HCT116 (cell line): Measurements from ENCODE around the gene MYBPH. TPM values are rescaled to one million over a fixed set of nuclear protein-coding genes. Genes with fewer than 3 reads are reported as not detected.

Experiments
- ATAC-seq: fragments of 200-7000 bp; cut with Tn5 transposase; 2 replicates; pipeline ENCODE4 v1.9.1; 2020; ENCODE audit warnings: mild to moderate bottlenecking, moderate library complexity
- BruUV-seq: library from RNA; stranded (reverse); fragments of 400-500 nt; replicated peaks from 2 replicates; lab custom pipeline; 2021; lab: Mats Ljungman, UMichigan
- CTCF ChIA-PET: fragments of 300-600 bp; sonication (Branson Sonifier 250); formaldehyde crosslinking; loops from one replicate; lab custom pipeline; 2021; ENCODE audit warnings: antibody characterized with exemption; lab: Charles Lee
- POLR2A ChIA-PET: fragments of 300-600, 350-600 bp; sonication (Branson Sonifier 250); formaldehyde crosslinking; loops from one replicate; lab custom pipeline; 2021; ENCODE audit warnings: antibody characterized with exemption; lab: Charles Lee
- RAD21 ChIA-PET, 2 experiments: fragments of 300-600 bp; sonication (Branson Sonifier 250); formaldehyde crosslinking; loops; one replicate each; lab custom pipeline; 2023; ENCODE audit warnings: low total read pairs in 2 of 2; ENCODE audit not compliant: uncharacterized antibody in 2 of 2, unreplicated experiment in 2 of 2, low non-redundant PET in 1 of 2; lab: Charles Lee
- DNase-seq: peaks from one replicate; pipeline ENCODE4 v3.0.0-alpha.2; 2010; ENCODE audit warnings: low read depth, low spot score
- H2AFZ ChIP-seq: fragments of 200-600 bp; shearing (Covaris generic), sonication (generic); 2 replicates; pipeline ENCODE4 v1.6.1; 2017; ENCODE audit warnings: low read depth, mixed run types, mixed read lengths, antibody characterized with exemption, low read length; ENCODE audit not compliant: poor library complexity, severe bottlenecking
- H3K27ac ChIP-seq: 2 replicates; pipeline ENCODE4 v1.5.1; 2012; ENCODE audit warnings: low read depth, low read length
- H3K27me3 ChIP-seq: fragments of 200-600 bp; sonication (generic); 2 replicates; pipeline ENCODE4 v1.6.1; 2016; ENCODE audit warnings: mixed run types, low read length, mixed read lengths; ENCODE audit not compliant: insufficient read depth
- H3K36me3 ChIP-seq, 2 experiments: fragments of 200-500 bp in 1 of 2; fragments of 200-600 bp in 1 of 2; sonication (Bioruptor generic) in 1 of 2; sonication (generic) in 1 of 2; 2 replicates each; pipeline versions ENCODE4 v1.5.1 to v1.6.1; 2014 to 2016; ENCODE audit warnings: low read length in 2 of 2, inconsistent platforms in 1 of 2, mixed read lengths in 1 of 2, mixed run types in 1 of 2; ENCODE audit not compliant: insufficient read depth in 2 of 2, control insufficient read depth in 1 of 2
- H3K4me1 ChIP-seq, 2 experiments: fragments of 200-600 bp in 1 of 2; sonication (generic) in 1 of 2; 2 replicates each; pipeline versions ENCODE4 v1.5.1 to v1.6.1; 2012 to 2017; ENCODE audit warnings: low read length in 2 of 2, inconsistent platforms in 1 of 2, mild to moderate bottlenecking in 1 of 2, mixed read lengths in 1 of 2, mixed run types in 1 of 2, moderate library complexity in 1 of 2; ENCODE audit not compliant: insufficient read depth in 2 of 2, control insufficient read depth in 1 of 2
- H3K4me2 ChIP-seq: fragments of 200-600 bp; sonication (generic); 2 replicates; pipeline ENCODE4 v1.6.1; 2017; ENCODE audit warnings: mixed run types, low read length, mixed read lengths
- H3K4me3 ChIP-seq, 2 experiments: fragments of 200-600 bp in 1 of 2; sonication (generic) in 1 of 2; replicated peaks in 1 of 2; 2 replicates each; pipeline ENCODE4 v1.5.1; 2011 to 2016; ENCODE audit warnings: low read length in 2 of 2, control low read depth in 1 of 2, low read depth in 1 of 2, mild to moderate bottlenecking in 1 of 2, mixed read lengths in 1 of 2, mixed run types in 1 of 2
- H3K79me2 ChIP-seq: fragments of 200-600 bp; sonication (generic); 2 replicates; pipeline ENCODE4 v1.6.1; 2017; ENCODE audit warnings: mild to moderate bottlenecking, mixed run types, low read length, moderate library complexity, mixed read lengths; ENCODE audit not compliant: insufficient read depth
- H3K9ac ChIP-seq: fragments of 200-600 bp; sonication (generic); 2 replicates; pipeline ENCODE4 v1.6.1; 2016; ENCODE audit warnings: low read length, mixed read lengths
- H3K9me2 ChIP-seq: fragments of 200-600 bp; sonication (generic), shearing (Covaris generic); 2 replicates; pipeline ENCODE4 v1.6.1; 2017; ENCODE audit warnings: mixed run types, mild to moderate bottlenecking, moderate library complexity; ENCODE audit not compliant: insufficient read depth
- H3K9me3 ChIP-seq, 2 experiments: fragments of 200-500 bp in 1 of 2; fragments of 200-600 bp in 1 of 2; sonication (Bioruptor generic) in 1 of 2; sonication (generic) in 1 of 2; 2 replicates each; pipeline ENCODE4 v1.6.1; 2014 to 2017; ENCODE audit warnings: low read length in 2 of 2, mixed read lengths in 2 of 2, inconsistent platforms in 1 of 2, low read depth in 1 of 2, mild to moderate bottlenecking in 1 of 2, mixed run types in 1 of 2, moderate library complexity in 1 of 2; ENCODE audit not compliant: control insufficient read depth in 1 of 2, insufficient read depth in 1 of 2
- H4K20me1 ChIP-seq: fragments of 200-600 bp; sonication (generic), shearing (Covaris generic); 2 replicates; pipeline ENCODE4 v1.6.1; 2017; ENCODE audit warnings: mixed run types, mild to moderate bottlenecking, moderate library complexity; ENCODE audit not compliant: insufficient read depth
- EZH2phosphoT487 ChIP-seq: fragments of 200-600 bp; IDR thresholded peaks from 2 replicates; pipeline ENCODE4 v1.6.1; 2018; ENCODE audit warnings: antibody characterized with exemption, borderline replicate concordance
- POLR2AphosphoS5 ChIP-seq: IDR thresholded peaks from 2 replicates; pipeline ENCODE4 v1.6.1; 2011; ENCODE audit warnings: mild to moderate bottlenecking, low read depth, low read length, moderate library complexity
- YY1 ChIP-seq: IDR thresholded peaks from 2 replicates; pipeline ENCODE4 v1.6.1; 2011; ENCODE audit warnings: low read length, low read depth, moderate library complexity, mild to moderate bottlenecking; ENCODE audit not compliant: insufficient replicate concordance; ENCODE audit errors: extremely low read depth
- intact Hi-C: fragments of 100-400 bp; cut with micrococcal nuclease; formaldehyde crosslinking; loops from 2 replicates; pipeline ENCODE4 v1.10.0; 2022
- total RNA-seq: library from RNA; stranded (reverse); gene quantifications from one replicate; pipeline ENCODE4 v1.2.1, GENCODE V29; 2021; ENCODE audit not compliant: unreplicated experiment
- TF ChIP-seq, protein P1 (sequence below), 3 experiments: fragments of 200-600 bp in 1 of 3; sonication (generic) in 1 of 3; IDR thresholded peaks in 2 of 3; conservative IDR thresholded peaks in 1 of 3; 2 replicates each; pipeline ENCODE4 v1.5.1; 2012 to 2017; ENCODE audit warnings: low read depth in 2 of 3, low read length in 2 of 3, antibody characterized with exemption in 1 of 3, borderline replicate concordance in 1 of 3, control low read depth in 1 of 3, mild to moderate bottlenecking in 1 of 3, mixed read lengths in 1 of 3, mixed run types in 1 of 3, moderate library complexity in 1 of 3; ENCODE audit not compliant: insufficient read depth in 1 of 3

MYBPH gene
- total RNA-seq, 1 experiment from 2014 or later: 0.22 TPM

DNA sequence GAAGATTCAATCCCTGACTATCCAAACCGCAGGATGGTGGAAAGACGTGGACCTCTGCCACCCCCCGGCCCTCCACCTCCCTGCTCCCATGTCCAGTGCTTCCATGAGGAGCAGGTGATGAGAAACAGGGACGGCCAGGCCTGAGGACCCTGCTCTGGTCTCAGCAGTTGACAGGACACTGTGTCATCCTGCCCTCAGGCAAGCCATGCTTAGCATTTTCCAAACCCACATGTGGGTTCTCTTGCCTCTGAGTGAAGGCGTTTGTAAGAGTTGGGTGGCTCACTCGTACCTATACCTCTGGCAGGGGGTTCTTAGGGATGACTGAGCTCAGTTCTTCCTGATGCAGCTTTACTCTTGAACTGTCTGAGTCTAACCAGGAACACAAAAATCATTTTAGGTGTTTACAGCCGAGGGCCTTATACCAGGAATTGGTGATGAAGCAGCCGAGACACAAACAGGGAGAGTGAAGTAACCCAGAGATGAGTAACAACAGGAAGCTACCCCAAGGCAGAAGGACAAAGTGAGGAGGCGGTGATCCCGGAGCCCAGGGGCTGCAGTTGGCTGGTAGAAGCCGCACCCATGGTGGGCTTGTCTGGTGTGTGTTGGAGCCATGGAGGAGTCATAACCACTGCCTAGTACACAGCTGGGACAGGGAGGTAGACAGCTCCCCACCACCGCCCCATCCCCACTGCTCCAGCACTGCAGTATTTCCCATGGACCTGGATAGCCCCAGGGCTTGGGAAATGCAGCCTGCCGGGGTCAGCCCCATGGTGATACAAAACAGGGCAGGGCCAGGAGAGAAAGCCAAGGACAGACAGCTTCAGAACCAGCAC lies 21.4 kb downstream of the MYBPH start:
- Histone ChIP-seq H3K9me2 (no peaks in the 10 kb centered on the region), H3K79me2 (no peaks in the 10 kb centered on the region), H3K27me3 (no peaks in the 10 kb centered on the region), H3K9ac (no peak overlapping the region), H3K4me2 (no peak overlapping the region), H2AFZ (no peak overlapping the region), H3K9me3 (no peaks in the 10 kb centered on the region), H3K27ac (no peak overlapping the region), H3K36me3 (no peaks in the 10 kb centered on the region), H3K4me3 (no peak overlapping the region), H4K20me1 (no peaks in the 10 kb centered on the region), H3K4me1 (peaks cover 3 to 33% of the 10 kb centered on the region in 2 experiments; a peak in 3 of 4 replicates)
- ATAC-seq (no peak), DNase-seq (no peak)
- ChIA-PET RAD21 (no interaction called here), CTCF (interaction anchor here (1.0 to 1.4 kb wide), 2 partner anchors 12 to 18 kb away, joined by 3 read pairs; no protein-coding TSS in a partner anchor), POLR2A (no interaction called here)
- intact Hi-C loops: no loop called here
- TF ChIP-seq EZH2phosphoT487: no peak
- no peak for TF ChIP-seq POLR2AphosphoS5
- TF ChIP-seq, protein P1, sequence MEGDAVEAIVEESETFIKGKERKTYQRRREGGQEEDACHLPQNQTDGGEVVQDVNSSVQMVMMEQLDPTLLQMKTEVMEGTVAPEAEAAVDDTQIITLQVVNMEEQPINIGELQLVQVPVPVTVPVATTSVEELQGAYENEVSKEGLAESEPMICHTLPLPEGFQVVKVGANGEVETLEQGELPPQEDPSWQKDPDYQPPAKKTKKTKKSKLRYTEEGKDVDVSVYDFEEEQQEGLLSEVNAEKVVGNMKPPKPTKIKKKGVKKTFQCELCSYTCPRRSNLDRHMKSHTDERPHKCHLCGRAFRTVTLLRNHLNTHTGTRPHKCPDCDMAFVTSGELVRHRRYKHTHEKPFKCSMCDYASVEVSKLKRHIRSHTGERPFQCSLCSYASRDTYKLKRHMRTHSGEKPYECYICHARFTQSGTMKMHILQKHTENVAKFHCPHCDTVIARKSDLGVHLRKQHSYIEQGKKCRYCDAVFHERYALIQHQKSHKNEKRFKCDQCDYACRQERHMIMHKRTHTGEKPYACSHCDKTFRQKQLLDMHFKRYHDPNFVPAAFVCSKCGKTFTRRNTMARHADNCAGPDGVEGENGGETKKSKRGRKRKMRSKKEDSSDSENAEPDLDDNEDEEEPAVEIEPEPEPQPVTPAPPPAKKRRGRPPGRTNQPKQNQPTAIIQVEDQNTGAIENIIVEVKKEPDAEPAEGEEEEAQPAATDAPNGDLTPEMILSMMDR (IDR thresholded peaks at IDR 0.05 in 2 of 3, conservative IDR thresholded peaks at IDR 0.05 in 1 of 3; ENCODE audit: borderline replicate concordance in 1 of 3, insufficient read depth in 1 of 3, low read depth in 2 of 3, low read length in 2 of 3): no peak
- no peak for TF ChIP-seq YY1
- BruUV-seq: no TSS peak
